GM13977 (cell line): ENCODE measurements around the gene MTCL1.

Experiments used
- DNase-seq: peaks from one replicate; pipeline ENCODE4 v3.0.0; 2012; ENCODE audit warnings: low spot score
- in situ Hi-C: fragments of 300-500 bp; cut with MboI; formaldehyde crosslinking; loops from one replicate; pipeline ENCODE4 v1.12.0; 2022; ENCODE audit warnings: low sequenced_read_pairs, low pct_unique_long_range_greater_than_20kb, mixed read lengths, inconsistent platforms; ENCODE audit not compliant: unreplicated experiment
- TF ChIP-seq, protein P1 (sequence below): IDR thresholded peaks from 2 replicates; pipeline ENCODE4 v1.5.1; 2012; ENCODE audit warnings: mild to moderate bottlenecking, control low read depth; ENCODE audit not compliant: insufficient read depth; ENCODE audit errors: extremely low read depth, missing control alignments

MTCL1 gene

DNA sequence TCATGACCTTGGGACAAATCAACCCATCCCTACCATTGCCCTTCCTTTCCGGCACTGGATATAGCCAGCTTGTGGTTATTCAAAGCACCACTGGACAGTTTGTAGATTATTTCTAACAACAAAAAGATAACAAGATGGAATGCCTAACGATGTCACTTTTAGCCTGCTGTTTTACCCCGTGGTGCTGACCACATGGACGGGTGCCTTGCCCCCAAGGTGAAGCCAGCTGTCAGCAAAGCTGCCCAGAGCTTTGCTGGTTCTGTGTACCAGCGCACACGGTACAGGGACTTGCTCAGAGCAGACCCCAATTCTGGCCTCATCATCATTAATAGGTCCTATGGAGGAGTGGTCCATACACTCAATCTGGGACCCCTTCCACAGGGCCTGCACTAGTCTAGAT lies 118.2 kb downstream of the MTCL1 start:
- TF ChIP-seq, protein P1, sequence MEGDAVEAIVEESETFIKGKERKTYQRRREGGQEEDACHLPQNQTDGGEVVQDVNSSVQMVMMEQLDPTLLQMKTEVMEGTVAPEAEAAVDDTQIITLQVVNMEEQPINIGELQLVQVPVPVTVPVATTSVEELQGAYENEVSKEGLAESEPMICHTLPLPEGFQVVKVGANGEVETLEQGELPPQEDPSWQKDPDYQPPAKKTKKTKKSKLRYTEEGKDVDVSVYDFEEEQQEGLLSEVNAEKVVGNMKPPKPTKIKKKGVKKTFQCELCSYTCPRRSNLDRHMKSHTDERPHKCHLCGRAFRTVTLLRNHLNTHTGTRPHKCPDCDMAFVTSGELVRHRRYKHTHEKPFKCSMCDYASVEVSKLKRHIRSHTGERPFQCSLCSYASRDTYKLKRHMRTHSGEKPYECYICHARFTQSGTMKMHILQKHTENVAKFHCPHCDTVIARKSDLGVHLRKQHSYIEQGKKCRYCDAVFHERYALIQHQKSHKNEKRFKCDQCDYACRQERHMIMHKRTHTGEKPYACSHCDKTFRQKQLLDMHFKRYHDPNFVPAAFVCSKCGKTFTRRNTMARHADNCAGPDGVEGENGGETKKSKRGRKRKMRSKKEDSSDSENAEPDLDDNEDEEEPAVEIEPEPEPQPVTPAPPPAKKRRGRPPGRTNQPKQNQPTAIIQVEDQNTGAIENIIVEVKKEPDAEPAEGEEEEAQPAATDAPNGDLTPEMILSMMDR: no peak
- in situ Hi-C loops: no loop called here
- no peak for DNase-seq

DNA sequence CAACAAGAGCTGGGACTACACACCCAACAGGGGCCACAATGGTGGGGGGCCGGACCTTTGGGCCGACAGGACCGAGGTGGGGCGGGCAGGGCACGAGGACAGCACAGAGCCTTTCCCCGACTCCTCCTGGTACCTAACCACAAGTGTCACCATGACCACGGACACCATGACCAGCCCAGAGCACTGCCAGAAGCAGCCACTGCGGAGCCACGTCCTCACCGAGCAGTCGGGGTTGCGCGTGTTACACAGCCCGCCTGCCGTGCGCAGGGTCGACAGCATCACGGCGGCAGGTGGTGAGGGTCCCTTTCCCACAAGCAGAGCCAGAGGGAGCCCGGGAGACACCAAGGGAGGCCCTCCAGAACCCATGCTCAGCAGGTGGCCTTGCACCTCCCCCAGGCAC lies 119.5 kb downstream of the MTCL1 start:
- TF ChIP-seq, protein P1: no peak
- in situ Hi-C loops: no loop called here
- DNase-seq: no peak

DNA sequence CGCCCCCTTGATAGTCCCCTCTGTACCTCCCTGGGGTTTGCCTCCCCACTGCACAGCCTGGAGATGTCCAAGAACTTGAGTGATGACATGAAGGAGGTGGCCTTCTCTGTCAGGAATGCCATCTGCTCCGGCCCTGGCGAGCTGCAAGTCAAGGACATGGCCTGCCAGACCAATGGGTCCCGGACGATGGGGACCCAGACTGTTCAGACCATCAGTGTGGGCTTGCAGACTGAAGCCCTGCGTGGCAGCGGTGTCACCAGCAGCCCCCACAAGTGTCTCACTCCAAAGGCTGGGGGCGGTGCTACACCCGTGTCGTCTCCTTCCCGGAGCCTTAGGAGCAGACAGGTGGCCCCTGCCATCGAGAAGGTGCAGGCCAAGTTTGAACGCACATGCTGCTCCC lies 119.9 kb downstream of the MTCL1 start:
- TF ChIP-seq, protein P1: no peak
- in situ Hi-C loops: no loop called here
- no peak for DNase-seq

DNA sequence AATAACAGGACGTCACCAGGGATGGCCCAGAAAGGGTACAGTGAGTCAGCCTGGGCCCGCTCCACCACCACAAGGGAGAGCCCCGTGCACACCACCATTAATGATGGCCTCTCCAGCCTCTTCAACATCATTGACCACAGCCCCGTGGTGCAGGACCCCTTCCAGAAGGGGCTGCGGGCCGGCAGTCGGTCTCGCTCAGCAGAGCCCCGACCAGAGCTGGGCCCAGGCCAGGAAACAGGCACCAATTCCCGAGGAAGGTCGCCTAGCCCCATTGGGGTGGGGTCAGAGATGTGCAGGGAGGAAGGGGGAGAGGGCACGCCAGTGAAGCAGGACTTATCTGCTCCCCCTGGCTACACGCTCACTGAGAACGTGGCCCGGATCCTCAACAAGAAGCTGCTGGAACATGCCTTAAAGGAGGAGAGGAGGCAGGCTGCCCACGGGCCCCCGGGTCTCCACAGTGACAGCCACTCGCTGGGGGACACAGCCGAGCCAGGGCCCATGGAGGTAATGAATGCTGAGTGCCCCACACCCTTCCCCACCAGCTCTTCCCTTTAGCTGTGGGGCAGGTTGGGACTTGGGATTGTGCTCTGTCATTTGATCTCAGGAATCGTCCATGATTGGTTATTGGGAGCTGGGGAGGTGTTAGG lies 120.5 kb downstream of the MTCL1 start:
- TF ChIP-seq, protein P1: no peak
- in situ Hi-C loops: no loop called here
- no peak for DNase-seq

DNA sequence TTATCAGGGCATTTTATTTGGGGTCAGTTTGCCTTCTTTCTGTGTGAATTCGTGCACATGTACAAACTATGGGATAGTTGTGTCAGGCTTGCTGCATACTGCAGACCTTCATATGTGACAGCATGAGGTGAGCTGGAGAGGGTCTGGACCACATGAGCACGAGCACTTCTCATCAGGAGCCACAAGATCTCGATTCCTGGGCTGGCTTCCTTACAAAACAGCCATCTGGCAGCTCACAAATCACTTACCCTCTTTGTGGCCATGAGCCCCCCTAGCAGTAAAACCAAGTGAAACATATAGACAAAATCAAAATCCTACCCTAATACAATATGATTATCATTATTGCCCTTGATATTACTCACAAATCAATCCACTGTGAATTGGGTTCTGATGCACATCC lies 121.2 kb downstream of the MTCL1 start:
- TF ChIP-seq, protein P1: no peak
- in situ Hi-C loops: no loop called here
- DNase-seq: no peak

DNA sequence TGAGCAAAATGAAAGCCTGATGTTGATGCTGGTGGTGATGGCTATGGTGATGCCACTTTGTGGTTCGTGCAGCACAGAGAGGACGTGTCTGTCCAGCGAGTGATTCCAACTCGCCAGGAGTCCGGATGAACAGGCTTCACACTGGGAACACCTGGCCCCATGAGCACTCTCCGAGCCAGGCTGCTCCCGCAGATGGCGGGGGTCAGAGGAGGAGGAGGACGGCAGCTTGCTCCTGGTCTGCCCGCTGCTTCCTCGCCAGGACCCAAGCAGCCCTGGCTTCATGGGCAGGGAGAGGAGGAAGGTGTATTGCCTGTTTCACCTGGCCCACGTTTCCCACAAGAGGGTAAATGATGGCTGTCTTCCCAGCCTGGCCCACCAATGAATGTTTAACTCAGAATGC lies 121.6 kb downstream of the MTCL1 start:
- no peak for DNase-seq
- TF ChIP-seq, protein P1: no peak
- in situ Hi-C loops: no loop called here
